Limb (tissue), 2 donors: ENCODE measurements around the gene SH3PXD2B.
"Not testable (repeated sequence)": the region's sequence is repeated elsewhere in the genome, so short reads cannot be mapped to it uniquely, and the experiment has no call there.

Experiments
- DNase-seq, 2 donors: peaks; one replicate each; pipeline ENCODE4 v3.0.0-alpha.2; 2016; ENCODE audit errors: extremely low spot score in 2 of 2

Gene SH3PXD2B

DNA sequence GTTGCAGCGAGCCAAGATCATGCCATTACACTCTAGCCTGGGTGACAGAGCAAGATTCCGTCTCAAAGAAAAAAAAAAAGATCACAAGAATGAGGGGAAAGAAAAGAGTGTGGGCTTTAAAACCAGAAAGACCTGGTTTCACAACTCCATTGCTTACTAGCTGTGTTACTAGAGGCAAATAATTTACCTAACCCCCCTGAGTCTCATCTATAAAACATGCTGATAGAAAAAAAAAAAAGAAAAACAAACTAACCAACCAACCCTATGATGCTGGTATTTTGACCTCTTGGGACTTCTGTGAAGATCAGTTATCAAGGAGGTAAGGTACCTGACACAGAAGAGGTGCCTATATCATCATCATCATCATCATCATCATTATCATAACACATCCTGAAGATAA lies 110.6 kb downstream of the SH3PXD2B start:
- DNase-seq = no peak

DNA sequence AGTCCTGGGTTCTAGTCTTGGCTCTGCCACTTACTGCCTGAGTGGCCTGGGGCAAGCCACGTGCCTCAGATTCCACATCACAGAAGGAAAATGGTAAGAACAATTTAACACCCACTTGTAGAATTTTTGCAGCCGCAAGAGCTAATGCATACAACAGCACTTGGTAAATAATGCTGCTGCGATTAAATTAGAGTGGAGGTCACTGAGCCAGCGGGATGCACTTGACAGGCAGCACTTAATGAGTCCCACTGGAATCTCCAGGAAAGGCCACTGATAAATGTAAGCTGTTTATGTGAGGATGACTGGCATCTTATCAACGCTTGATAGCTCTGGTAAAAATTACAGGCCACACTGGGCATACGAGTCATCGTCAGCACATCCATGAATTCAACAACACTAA lies 111.4 kb downstream of the SH3PXD2B start:
- DNase-seq = no peak

DNA sequence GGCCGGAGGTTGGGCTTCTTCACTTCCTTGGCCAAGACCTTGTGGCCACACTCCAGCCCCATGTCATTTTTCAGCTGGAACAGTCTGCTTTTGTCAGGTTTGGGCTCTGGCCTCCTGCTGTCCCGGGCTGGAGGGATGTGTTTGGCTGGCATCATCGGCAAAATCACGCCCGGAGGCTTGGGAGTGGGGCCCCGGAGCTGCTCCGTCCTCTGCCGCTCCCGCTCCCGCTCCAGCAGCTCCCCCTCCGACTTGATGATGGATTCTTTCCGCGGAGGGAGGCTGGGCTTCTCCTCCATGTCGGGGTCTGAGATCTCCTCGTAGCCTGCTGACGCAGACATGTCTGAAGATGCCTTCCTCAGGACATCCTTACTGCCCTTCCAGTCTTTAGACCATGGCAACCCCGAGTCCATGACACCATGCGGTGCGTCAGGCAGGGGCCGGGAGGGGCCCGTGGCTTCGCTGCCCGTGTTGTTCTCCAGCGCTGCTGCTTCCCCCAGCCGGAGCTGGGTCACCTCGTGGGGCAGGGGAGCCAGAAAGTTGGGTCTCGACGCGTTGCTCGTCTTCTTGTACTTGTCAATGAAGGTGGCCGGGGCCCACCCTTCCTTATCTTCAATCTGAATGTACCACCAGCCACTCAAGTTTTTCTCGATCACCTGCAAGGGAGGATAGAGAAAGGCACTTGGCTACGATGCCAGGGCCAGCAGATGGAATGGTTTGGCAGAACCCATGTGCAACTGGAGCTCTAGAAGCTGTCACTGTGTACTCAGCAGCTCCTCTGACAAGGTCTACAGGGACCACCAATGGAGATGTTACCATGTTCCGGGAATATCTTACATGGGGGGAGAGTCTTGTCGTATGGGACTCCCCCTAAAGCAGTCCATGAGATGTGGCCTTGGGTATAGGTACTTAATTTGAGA lies 114.8 kb downstream of the SH3PXD2B start:
- no peak for DNase-seq

DNA sequence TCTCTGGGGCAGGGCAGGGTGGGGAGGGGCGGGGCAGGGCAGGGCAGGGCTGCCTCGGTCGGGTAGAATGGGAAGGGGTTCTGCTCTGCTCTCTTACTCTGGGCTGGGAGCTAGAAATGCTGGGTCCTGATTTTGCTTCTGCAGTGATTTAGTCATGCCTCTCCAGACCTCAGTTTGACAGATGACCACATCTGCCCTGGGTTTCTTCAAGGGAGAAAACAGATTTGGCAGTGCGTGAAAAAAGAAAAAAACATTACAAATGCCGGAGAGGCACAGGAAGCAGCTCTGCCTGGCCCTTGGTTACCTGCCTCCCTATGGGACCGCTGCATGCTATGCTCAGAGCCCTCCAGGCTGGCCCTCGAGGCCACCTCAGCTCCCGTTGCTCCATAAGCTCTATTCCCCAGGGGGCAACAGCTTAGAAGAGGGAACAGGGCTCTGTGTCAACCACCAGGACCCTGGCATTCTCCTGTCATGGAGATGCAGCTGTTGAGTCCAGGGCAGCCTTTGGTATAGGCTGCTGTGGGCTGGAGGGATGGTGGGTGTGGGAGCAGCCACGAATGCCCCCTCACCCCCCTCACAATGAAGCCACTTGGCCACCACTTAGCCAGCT lies 117.5 kb downstream of the SH3PXD2B start:
- DNase-seq = peak in 1 of 2 donors; percentile 42

DNA sequence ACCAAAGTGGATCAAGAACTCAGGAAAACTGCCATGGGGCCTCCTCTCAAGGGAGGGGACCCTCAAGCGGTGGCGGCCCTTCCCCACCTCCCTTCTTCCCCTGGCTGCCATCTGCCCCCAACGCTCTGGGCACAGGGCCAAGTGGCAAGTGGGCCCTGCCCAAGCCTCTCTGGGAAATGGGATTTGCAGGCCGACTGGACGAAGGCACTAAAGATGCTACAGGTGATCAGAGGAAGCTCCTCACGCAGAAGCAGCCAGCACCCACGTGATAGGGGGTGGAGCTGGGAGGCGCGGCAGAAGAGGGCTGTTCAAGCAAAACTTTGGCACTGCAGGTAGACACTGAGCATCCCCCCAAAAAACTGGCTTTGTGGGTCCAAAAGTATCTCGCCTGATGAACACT lies 118.1 kb downstream of the SH3PXD2B start:
- peak in 1 of 2 donors; percentile 41 for DNase-seq

DNA sequence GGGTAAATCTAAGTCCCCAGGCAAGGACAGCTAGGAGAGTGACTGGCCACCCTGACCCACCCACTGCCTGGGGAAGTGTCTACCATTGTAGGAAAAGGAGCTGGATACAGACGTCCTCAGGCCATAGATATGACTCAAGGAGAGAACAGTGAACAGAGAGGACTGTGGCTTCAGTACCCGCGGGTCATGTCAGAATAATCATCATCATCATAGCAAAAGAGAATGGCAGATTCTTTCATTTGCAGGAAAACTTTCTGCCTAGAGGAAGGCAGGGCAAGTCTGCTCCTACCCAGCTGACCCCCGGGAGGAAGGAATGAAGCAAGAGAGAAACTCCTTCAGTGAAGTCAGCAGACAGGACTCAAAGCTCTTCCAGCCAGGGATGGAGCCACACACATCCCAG lies 118.6 kb downstream of the SH3PXD2B start:
- no peak for DNase-seq

DNA sequence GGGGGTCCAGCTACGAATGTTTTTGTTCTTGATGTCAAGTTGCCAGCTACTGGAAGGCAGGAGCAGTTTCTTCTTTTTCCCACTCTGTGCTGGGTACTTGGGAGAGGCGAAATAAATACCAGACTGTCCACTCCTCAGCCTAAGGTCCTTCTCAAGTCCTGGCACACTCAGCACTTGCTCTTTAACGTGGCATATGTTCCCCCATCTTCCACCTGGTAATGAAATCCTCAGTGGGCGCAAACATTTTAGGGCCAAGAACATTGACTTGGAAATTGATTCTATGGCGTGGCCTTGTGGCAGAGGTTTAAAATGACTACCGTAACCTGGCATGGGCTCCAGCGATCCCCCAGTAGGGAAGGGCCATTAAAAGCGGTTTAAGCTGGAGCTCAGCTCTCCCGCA lies 119.7 kb downstream of the SH3PXD2B start:
- no peak for DNase-seq

DNA sequence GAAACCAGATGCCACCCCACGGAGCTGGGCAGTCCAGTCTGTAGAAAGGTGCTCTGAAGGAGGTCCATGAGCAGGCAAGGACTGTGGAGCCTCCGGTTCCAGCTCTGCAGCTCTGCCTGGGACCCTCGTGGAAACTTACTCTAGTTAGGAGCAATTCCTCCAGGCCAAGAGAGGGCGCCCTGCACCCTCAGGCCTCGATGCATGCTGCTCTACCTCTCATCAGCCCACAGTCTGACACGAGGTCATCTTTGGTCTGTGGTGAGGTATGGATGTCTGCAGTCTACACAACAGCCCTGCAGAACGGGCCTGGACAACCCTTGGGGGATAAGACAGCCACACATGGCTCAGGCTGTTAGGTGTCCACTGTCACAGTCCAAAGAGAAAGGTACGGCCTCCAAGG lies 120.1 kb downstream of the SH3PXD2B start:
- no peak for DNase-seq

DNA sequence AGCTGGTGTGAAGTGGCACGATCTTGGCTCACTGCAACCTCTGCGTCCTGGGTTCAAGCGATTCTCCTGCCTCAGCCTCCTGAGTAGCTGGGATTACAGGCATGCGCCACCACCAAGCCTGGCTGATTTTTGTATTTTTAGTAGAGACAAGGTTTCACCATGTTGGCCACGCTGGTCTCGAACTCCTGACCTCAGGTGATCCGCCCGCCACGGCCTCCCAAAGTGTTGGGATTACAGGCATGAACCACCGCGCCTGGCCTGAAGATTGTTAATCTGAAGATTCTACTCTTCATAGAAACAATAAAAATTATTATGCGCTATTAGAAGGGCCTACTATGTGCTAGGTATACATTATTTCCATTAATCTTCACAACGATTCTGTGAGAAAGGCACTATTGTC lies 127.4 kb downstream of the SH3PXD2B start:
- DNase-seq = not testable (repeated sequence)

DNA sequence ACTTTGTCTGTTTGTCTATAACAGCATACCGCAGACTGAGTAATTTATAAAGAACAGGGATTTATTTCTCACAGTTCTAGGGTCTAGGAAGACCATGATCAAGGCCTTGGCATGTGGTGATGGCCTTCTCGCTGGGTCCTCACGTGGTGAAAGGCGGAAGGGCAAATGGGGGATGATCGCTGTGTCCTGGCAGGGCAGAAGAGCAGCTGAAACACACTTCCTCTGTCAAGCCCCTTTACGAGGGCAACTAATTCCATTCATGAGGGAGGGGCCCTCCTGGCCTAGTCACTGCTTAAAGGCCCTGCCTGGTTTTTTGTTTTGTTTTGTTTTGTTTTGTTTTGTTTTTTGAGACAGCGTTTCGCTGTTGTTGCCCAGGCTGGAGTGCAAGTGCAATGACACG lies 128.9 kb downstream of the SH3PXD2B start:
- DNase-seq = no peak

DNA sequence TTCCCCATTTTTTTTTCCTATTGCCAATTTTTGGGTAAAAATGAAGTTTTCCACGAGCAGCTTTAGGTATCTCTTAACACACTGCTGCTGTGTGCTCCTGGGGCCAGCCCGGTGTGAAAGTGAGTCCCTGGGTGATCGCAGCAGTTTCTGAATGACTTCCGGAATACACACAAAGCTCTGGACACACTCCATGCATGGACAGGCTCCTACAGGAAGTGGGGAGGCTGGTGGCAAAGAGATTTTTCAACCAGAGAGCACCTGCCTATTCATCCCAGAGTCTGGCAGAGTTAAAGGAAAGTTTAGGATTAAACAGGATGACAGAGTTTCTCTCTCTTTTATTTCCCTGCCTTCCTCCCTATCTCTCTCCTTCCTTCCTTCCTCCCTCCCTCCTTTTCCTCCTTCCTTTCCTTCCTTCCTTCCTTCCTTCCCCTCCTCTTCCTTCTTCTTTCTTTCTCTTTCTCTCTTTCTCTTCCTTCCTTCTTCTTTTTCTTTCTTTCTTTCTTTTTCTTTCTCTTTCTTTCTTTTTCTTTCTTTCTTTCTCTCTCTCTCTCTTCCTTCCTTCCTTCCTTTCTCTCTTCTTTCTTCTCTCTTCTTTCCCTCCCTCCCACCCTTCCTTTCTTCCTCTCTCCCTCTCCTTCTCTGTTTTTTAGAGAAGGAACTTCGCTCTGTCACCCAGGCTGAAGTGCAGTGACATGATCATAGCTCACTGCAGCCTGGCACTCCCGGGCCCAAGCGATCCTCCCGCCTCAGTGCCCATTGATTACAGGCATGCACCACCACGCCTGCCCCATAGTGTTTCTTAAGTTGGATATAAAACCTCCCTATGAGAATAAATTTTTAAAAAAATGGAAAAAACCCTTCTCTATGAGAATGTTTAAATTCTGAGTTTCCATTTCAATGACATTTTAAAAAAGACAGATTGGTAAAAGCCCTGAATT lies 132.0 kb downstream of the SH3PXD2B start:
- DNase-seq = no peak

DNA sequence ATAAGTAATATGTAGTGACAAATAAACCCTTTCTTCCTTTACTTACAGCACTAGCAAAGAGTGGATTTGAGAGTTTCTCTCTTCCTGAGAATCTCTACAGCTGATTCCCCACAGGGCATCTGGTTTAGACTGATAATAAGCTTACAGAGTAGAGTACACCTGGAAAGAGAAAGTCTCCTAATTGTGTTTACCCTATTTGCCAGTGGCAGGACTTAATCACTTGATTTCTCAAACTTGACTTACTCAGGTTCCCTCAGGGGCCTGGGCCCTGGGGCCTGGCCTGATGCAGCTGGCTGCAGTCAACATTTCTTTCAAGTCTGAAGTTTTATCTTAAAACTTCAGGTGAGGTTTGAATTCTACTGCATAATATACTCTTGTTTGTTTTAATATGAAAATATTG lies 132.7 kb downstream of the SH3PXD2B start:
- no peak for DNase-seq

DNA sequence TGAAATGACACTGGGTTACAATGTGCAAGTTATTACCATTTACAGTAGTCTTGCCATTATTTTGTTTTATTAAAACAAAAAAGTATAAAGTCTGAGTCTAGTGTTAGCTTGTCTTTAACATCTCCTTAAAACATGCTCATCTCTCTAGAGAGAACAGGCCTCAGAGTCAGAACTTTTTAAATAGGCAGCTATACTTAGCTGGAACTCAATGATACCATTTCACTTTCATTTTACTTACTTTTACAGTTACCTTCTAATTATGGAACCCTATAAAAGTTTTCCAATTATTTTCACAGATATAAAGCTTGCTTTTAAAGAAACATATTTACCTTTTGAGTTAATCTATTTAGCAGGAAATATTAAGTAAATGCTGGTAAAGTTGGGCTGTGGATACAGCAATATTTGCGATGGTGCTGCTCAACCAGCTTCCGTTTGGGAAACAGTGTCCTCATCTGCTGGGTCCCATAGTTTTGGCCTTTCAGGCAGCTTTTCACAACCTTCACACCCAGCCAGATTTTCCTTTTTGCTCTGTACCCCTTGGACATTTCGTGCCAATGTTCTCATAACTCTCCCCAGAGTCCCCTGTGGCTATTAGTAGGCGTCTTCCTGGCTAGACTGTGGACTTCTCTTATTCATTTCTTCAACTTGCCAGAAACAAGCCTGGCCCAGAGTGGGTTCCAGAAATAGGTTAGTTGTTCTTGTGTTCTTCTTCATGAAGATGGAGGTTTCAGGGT lies 134.4 kb downstream of the SH3PXD2B start:
- no peak for DNase-seq

DNA sequence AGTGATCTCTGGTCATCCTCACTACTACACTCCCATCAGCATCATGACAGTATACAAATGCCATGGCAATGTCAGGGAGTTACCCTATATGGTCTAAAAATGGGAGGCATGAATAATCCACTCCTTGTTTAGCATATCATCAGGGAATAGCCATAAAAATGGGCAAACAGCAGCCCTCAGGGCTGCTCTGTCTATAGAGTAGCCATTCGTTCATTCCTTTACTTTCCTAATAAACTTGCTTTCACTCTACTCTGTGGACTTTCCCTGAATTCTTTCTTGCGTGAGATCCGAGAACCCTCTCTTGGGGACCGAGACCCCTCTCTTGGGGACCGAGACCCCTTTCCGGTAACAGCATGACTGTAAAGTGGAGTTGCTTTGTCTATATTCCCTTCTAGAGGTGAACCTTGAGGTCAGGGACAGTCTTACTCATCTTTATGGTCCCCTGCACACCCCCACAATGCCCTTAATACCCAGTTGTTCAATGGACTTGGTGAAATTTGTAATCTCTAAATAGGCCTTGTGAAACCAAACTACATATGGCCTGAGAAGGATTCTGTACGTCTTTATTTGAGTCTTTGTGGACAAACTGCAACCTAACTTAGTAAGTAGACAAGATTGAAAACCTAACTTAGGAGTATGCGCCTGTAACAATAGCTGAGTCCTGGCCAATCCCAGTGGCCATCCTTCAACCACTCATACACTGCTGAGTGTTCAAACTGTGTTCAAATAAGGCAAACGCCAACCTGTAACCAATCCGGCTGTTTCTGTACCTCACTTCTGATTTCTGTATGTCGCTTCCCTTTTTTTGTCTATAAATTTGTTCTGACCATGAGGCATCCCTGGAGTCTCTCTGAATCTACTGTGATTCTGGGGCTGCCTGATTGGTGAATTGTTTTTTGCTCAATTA lies 138.5 kb downstream of the SH3PXD2B start:
- no peak for DNase-seq

DNA sequence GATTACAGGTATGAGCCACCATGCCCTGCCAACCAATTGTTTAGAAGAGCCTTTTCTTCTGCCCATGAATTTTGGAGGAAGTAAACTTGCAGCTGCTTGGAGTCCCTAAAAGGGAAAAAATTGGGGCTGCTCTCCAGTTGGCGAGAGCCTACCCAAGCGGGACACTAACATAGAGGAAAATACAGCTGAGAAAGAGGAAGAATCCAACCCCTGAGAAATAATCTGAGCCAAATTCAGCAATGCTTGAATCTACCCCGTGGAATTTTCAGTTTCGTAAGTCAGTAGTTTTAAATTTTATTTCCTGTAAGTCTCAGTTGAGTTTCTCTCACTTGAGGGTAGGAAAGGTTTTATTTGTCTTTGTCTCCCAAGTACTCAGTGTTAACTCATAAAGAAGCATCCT lies 140.4 kb downstream of the SH3PXD2B start:
- DNase-seq = no peak

DNA sequence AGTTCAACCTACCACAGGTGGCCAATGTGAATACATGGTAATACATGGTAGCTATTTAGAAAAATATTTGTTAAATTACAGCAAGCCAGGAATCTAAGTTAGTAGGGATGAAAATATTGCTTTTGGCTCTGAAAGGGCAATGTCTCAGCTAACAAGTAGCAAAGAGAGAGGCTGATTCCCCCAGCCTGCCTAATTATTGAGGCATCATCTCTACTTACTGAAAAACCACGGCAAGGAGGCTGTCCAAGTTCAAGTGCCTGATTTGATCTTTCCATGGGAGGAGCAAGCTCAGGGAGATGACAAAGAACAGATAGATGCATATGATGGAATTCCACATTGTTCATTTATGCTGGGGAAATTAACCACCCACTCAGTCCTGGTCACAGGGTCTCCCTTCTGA lies 142.0 kb downstream of the SH3PXD2B start:
- DNase-seq = no peak

DNA sequence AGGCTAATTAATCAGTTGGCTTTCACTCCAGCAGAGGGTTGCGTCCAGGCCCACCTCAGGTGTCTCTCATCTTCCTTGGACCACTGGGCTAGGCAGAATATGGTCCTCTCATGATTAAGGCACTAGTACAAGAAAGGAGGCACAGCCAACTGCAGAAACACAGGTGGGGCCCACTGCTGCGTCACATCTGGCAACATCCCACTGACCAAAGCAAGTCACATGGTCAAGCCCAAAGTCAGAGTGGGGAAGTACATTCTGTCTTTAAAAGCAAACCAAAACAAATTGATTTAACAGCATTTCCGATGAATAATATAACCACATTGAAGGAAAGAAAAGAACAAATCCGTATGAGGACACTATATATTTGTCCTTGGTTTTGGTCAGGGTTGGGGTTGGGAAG lies 142.7 kb downstream of the SH3PXD2B start:
- DNase-seq = no peak

DNA sequence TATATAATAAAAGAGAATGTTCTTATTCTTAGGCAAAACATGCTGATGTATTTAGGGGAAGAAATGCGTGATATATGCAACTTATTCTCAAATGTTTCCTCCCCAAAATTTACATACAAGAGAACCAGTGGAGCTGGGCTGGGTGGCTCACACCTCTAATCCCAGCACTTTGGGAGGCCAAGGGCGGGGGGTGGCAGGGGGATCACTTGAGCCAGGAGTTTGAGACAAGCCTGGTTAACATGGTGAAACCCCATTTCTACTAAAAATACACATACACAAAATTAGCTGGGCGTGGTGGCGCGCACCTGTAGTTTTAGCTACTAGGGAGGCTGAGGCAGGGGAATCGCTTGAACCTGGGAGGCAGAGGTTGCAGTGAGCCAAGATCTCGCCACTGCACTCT lies 143.3 kb downstream of the SH3PXD2B start:
- DNase-seq = no peak

DNA sequence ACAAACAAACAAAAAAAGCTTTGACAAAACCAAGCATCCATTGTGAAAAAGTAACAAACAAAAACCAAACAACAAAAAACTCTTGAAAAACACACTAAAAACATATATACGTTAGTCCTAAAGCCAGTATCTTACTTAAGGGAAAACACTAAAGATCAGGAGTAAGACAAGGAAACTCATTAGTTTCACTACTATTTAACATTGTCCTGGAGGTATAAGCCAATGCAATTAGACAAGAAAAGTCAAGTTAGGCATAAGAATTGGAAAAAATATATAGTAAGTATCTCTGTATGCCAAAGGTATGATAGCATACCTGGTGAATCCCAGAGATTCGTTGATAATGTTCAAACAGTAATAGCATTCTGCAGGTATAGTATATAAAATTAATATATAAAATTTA lies 148.9 kb downstream of the SH3PXD2B start:
- DNase-seq = no peak
